HuH-7 (cell line): ENCODE results near the gene PTPN5.
"Not testable (repeated sequence)": the region's sequence is repeated elsewhere in the genome, so short reads cannot be mapped to it uniquely, and the experiment has no call there.

Experiments used
- DNase-seq: peaks from one replicate; pipeline ENCODE4 v3.0.0; 2011; ENCODE audit warnings: low spot score

The PTPN5 gene

GRCh38 chr11:18681949-18682348 lies 109.6 kb downstream of the PTPN5 start:
- DNase-seq = not testable (repeated sequence)
